Lower leg skin (tissue), 3 donors: ENCODE data around the gene PRRT1.

Experiments used
- POLR2A ChIP-seq, 2 donors: fragments of 450-650 bp; IDR thresholded peaks; one replicate each; pipeline ENCODE4 v1.6.1; 2016 to 2017; ENCODE audit warnings: antibody characterized with exemption in 2 of 2, mild to moderate bottlenecking in 1 of 2, moderate library complexity in 1 of 2
- TF ChIP-seq, protein P1 (sequence below), 3 donors: fragments of 450-650 bp; IDR thresholded peaks; one replicate each; pipeline ENCODE4 v1.5.1; 2016; ENCODE audit warnings: antibody characterized with exemption in 3 of 3, mild to moderate bottlenecking in 3 of 3, moderate library complexity in 2 of 3

DNA sequence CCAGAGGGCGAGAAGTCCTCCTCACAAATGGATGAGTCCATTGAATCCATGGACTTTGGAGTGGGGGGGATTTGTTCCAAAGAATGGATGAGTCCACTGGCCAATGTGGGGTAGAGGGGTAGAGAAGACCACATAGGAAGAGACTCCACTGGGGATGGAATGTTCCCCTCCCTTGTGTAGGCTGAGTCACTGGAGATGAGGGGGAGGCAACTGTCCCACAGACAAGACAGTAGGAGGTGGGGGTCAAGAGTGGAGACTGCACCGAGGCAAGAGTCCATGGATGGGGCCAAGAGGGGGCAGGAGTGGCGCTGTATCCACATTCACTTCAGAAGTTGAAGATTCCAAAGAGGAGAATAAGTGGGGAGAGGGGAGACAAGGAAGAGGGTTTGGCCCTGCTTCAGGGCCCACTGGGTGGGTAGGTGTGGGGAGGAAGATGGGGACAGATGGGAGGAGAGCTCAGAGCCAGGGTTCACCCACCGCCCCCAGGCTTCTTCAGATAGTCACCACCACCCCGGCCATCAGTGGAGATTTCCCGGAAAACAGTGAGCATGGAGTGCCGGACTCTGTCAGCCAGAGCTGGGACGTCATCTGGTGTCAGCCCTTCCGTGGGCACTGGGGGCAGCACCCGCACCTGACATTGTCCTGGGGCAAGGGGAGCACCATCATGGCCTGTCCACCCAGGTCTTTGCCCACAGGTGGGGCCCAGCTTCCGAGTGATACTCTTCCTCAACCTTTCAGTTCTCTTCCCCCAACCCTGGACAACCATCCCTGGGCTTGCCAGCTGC, 17.3 kb upstream of the PRRT1 start:
- TF ChIP-seq, protein P1, sequence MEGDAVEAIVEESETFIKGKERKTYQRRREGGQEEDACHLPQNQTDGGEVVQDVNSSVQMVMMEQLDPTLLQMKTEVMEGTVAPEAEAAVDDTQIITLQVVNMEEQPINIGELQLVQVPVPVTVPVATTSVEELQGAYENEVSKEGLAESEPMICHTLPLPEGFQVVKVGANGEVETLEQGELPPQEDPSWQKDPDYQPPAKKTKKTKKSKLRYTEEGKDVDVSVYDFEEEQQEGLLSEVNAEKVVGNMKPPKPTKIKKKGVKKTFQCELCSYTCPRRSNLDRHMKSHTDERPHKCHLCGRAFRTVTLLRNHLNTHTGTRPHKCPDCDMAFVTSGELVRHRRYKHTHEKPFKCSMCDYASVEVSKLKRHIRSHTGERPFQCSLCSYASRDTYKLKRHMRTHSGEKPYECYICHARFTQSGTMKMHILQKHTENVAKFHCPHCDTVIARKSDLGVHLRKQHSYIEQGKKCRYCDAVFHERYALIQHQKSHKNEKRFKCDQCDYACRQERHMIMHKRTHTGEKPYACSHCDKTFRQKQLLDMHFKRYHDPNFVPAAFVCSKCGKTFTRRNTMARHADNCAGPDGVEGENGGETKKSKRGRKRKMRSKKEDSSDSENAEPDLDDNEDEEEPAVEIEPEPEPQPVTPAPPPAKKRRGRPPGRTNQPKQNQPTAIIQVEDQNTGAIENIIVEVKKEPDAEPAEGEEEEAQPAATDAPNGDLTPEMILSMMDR (IDR thresholded peaks at IDR 0.05): no peak
- TF ChIP-seq POLR2A (IDR thresholded peaks at IDR 0.05): no peak
